K562 (cell line): ENCODE measurements around the gene CD22. TPM values are rescaled to one million over a fixed set of nuclear protein-coding genes. Genes with fewer than 3 reads are reported as not detected.

Experiments used
- ATAC-seq: fragments of 200-7000 bp; cut with Tn5 transposase; 3 replicates; pipeline ENCODE4 v1.9.1; 2020; ENCODE audit warnings: moderate library complexity
- BruUV-seq: library from RNA; stranded (reverse); fragments of 400-500 nt; replicated peaks from 2 replicates; lab custom pipeline; 2021; lab: Mats Ljungman, UMichigan
- CTCF ChIA-PET: fragments of 300-600 bp; formaldehyde crosslinking; extraction: SDS; loops from one replicate; lab custom pipeline; 2021; ENCODE audit warnings: low intra/inter-chr PET ratio; lab: Yijun Ruan, JAX
- POLR2A ChIA-PET: fragments of 300-600, 350-650 bp; sonication (Branson Sonifier 250); formaldehyde crosslinking; extraction: SDS; loops from one replicate; lab custom pipeline; 2021; ENCODE audit warnings: antibody characterized with exemption, inconsistent platforms; lab: Yijun Ruan, JAX
- DNase-seq, 4 experiments: peaks; one replicate each; pipeline versions ENCODE4 v3.0.0 to v3.0.0-alpha.2; 2011 to 2018; ENCODE audit warnings: low spot score in 3 of 4, mixed read lengths in 3 of 4; ENCODE audit errors: extremely low read depth in 1 of 4
- FAIRE-seq: peaks from 2 replicates; lab custom pipeline; 2011; peaks lifted over from hg19 to GRCh38; lab: Jason Lieb, UNC
- H2AFZ ChIP-seq: 2 replicates; pipeline ENCODE4 v1.6.0; 2011; ENCODE audit warnings: low read depth, low read length, control low read depth, inconsistent platforms
- H3K27ac ChIP-seq: fragments of 200-600 bp; 3 replicates; pipeline ENCODE4 v1.8.0; 2011; ENCODE audit warnings: low read depth, mild to moderate bottlenecking, control low read depth, inconsistent platforms, low read length, moderate library complexity, mixed read lengths; ENCODE audit errors: extremely low read depth
- H3K27me3 ChIP-seq, 2 experiments: fragments of 300-600 bp in 1 of 2; 2 replicates in 1 of 2; 3 replicates in 1 of 2; pipeline versions ENCODE4 v1.6.0 to v1.8.0; 2011; ENCODE audit warnings: inconsistent platforms in 2 of 2, low read length in 2 of 2, mild to moderate bottlenecking in 1 of 2, mixed read lengths in 1 of 2, moderate library complexity in 1 of 2; ENCODE audit not compliant: control insufficient read depth in 2 of 2, insufficient read depth in 2 of 2
- H3K36me3 ChIP-seq: fragments of 300-600 bp; 3 replicates; pipeline ENCODE4 v1.8.0; 2011; ENCODE audit warnings: mild to moderate bottlenecking, low read length, inconsistent platforms; ENCODE audit not compliant: control insufficient read depth, insufficient read depth
- H3K4me1 ChIP-seq, 2 experiments: fragments of 200-600 bp in 1 of 2; replicated peaks in 1 of 2; 2 replicates in 1 of 2; 3 replicates in 1 of 2; pipeline versions ENCODE4 v1.5.1 to v1.8.0; 2011; ENCODE audit warnings: inconsistent platforms in 2 of 2, low read length in 2 of 2, mild to moderate bottlenecking in 1 of 2, mixed read lengths in 1 of 2, moderate library complexity in 1 of 2; ENCODE audit not compliant: control insufficient read depth in 2 of 2, insufficient read depth in 2 of 2
- H3K4me2 ChIP-seq: 2 replicates; pipeline ENCODE4 v1.6.1; 2011; ENCODE audit warnings: low read length, control low read depth, inconsistent platforms, mixed read lengths; ENCODE audit not compliant: insufficient read depth
- H3K4me3 ChIP-seq: fragments of 200-600 bp; sonication (generic), shearing (Covaris generic); 2 replicates; pipeline ENCODE4 v1.5.1; 2016; ENCODE audit warnings: control low read depth, inconsistent platforms
- H3K79me2 ChIP-seq: fragments of 200-600 bp; 3 replicates; pipeline ENCODE4 v1.8.0; 2011; ENCODE audit warnings: low read length, inconsistent platforms; ENCODE audit not compliant: control insufficient read depth, insufficient read depth
- H3K9ac ChIP-seq, 2 experiments: 2 replicates each; pipeline versions ENCODE4 v1.6.0 to v1.6.1; 2011; ENCODE audit warnings: low read depth in 2 of 2, low read length in 2 of 2, control low read depth in 1 of 2, inconsistent platforms in 1 of 2, mild to moderate bottlenecking in 1 of 2, mixed read lengths in 1 of 2; ENCODE audit not compliant: insufficient read depth in 1 of 2
- H3K9me1 ChIP-seq: one replicate; pipeline ENCODE4 v1.6.0; 2011; ENCODE audit warnings: inconsistent platforms, mild to moderate bottlenecking, low read length, moderate library complexity; ENCODE audit not compliant: control insufficient read depth, insufficient read depth
- H3K9me3 ChIP-seq: replicated peaks from 2 replicates; pipeline ENCODE4 v1.5.1; 2011; ENCODE audit warnings: low read depth, low read length, inconsistent platforms; ENCODE audit not compliant: control insufficient read depth, insufficient read depth
- H4K20me1 ChIP-seq: replicated peaks from 2 replicates; pipeline ENCODE4 v1.6.1; 2011; ENCODE audit warnings: low read length, inconsistent platforms, mixed read lengths; ENCODE audit not compliant: control insufficient read depth, insufficient read depth
- ATF3 ChIP-seq, 2 experiments: fragments of 450-650 bp in 1 of 2; sonication (generic) in 1 of 2; formaldehyde crosslinking in 1 of 2; IDR thresholded peaks in 1 of 2; conservative IDR thresholded peaks in 1 of 2; 2 replicates each; pipeline versions ENCODE4 v1.6.1 to v1.8.1; 2016 to 2023; ENCODE audit warnings: mild to moderate bottlenecking in 2 of 2, moderate library complexity in 2 of 2, inconsistent platforms in 1 of 2, missing genetic modification reagents in 1 of 2
- BCOR ChIP-seq: fragments of 450-650 bp; IDR thresholded peaks from 2 replicates; pipeline ENCODE4 v1.6.1; 2016
- GTF2F1 ChIP-seq: IDR thresholded peaks from 2 replicates; pipeline ENCODE4 v1.6.1; 2011; ENCODE audit warnings: low read depth, low read length, improper control_type of control experiment
- JUND ChIP-seq, 2 experiments: IDR thresholded peaks; 2 replicates in 1 of 2; 3 replicates in 1 of 2; pipeline ENCODE4 v1.6.1; 2011; ENCODE audit warnings: borderline replicate concordance in 2 of 2, low read depth in 2 of 2, low read length in 2 of 2, improper control_type of control experiment in 1 of 2, missing biosample characterization in 1 of 2, missing genetic modification characterization in 1 of 2, missing genetic modification reagents in 1 of 2
- KDM1A ChIP-seq, 2 experiments: fragments of 450-650 bp; IDR thresholded peaks; 2 replicates each; pipeline ENCODE4 v1.6.1; 2016; ENCODE audit warnings: mild to moderate bottlenecking in 2 of 2
- TCFL5 ChIP-seq: fragments of 250-450 bp; sonication (Bioruptor Pico); conservative IDR thresholded peaks from 2 replicates; pipeline ENCODE4 v1.6.1; 2021; ENCODE audit warnings: mild to moderate bottlenecking, moderate library complexity, matching md5 sums
- YY1 ChIP-seq, 3 experiments: IDR thresholded peaks; 2 replicates each; pipeline ENCODE4 v1.6.1; 2011; ENCODE audit warnings: low read length in 2 of 3, mild to moderate bottlenecking in 2 of 3, moderate library complexity in 2 of 3, borderline replicate concordance in 1 of 3, control low read depth in 1 of 3, low read depth in 1 of 3; ENCODE audit not compliant: insufficient read depth in 3 of 3, insufficient replicate concordance in 2 of 3, control insufficient read depth in 1 of 3, insufficient read length in 1 of 3; ENCODE audit errors: extremely low read depth in 1 of 3
- ZBTB17 ChIP-seq: fragments of 450-650 bp; formaldehyde crosslinking; IDR thresholded peaks from 2 replicates; pipeline ENCODE4 v1.4.0; 2020; ENCODE audit warnings: mild to moderate bottlenecking
- ZFP36 ChIP-seq: fragments of 150-350 bp; IDR thresholded peaks from 2 replicates; pipeline ENCODE4 v1.6.1; 2018; ENCODE audit warnings: low read length, low read depth; ENCODE audit not compliant: partially characterized antibody
- WGBS: fragments of 100-300 bp; shearing (Covaris generic); methylation state at CpG from one replicate; pipeline ENCODE4 v1.1.6; 2016; ENCODE audit warnings: low coverage, mixed read lengths; ENCODE audit not compliant: insufficient coverage; ENCODE audit errors: missing lambda C conversion rate; 5-methylcytosine and 5-hydroxymethylcytosine counted together
- in situ Hi-C: fragments of 300-500 bp; cut with MboI; formaldehyde crosslinking; loops from 4 replicates; pipeline ENCODE4 v1.15.0; 2018; ENCODE audit warnings: inconsistent platforms, mixed read lengths
- intact Hi-C: fragments of 100-400 bp; cut with micrococcal nuclease; formaldehyde crosslinking; loops from 2 replicates; pipeline ENCODE4 v1.14.2; 2022
- polyA plus RNA-seq, 8 experiments: library from polyadenylated mRNA; depleted of rRNA in 4 of 8; stranded (reverse) in 5 of 8; unstranded in 3 of 8; fragments of >200 nt; fragmentation: Nextera tagmentation in 2 of 8; fragmentation: Illumina TruSeq in 1 of 8; extraction: Ambion mirVana in 2 of 8; extraction: Trizol in 1 of 8; gene quantifications; 2 replicates each; pipeline versions ENCODE4 v1.2.1 to v1.2.3, GENCODE V29; 2011 to 2014; ENCODE audit warnings: inconsistent platforms in 1 of 8, missing spikeins in 1 of 8
- total RNA-seq, 7 experiments: library from RNA; depleted of rRNA in 6 of 7; stranded (reverse); fragments of >200 nt in 6 of 7; fragmentation: Illumina TruSeq in 2 of 7; extraction: Trizol in 2 of 7; gene quantifications; 2 replicates each; pipeline versions ENCODE4 v1.2.1 to v1.2.3, GENCODE V29; 2011 to 2021; ENCODE audit warnings: low replicate concordance in 1 of 7
- TF ChIP-seq, protein P1 (sequence below), 2 experiments: fragments of 450-650 bp; IDR thresholded peaks; 2 replicates each; pipeline ENCODE4 v1.6.1; 2016

Gene CD22
- total and polyA plus RNA-seq, 9 of the 15 experiments (the other 6 are each of a cell fraction or from before 2014, with no cell fraction given) = 0.29 to 5.0 (median 3.5) TPM

GRCh38 chr19:35303357-35303915, 25.6 kb upstream of the CD22 start:
- H3K27ac ChIP-seq = peak overlapping the region; percentile 40; the same call in 2 of the 3 replicates
- H3K27me3 ChIP-seq = no peaks in the 10 kb centered on the region
- in situ Hi-C loops (no loop called here), intact Hi-C loops (no loop called here)
- CTCF ChIA-PET = no interaction called here
- POLR2A ChIA-PET = no interaction called here
- 82% methylated on average over 6 of the region's 6 CpGs for WGBS
- no peaks in the 10 kb centered on the region for H3K79me2 ChIP-seq
- no TSS peak for BruUV-seq
- H3K9ac ChIP-seq = peak overlapping the region in 1 of 2 experiments; percentile 85; a peak in 2 of 4 replicates
- ATAC-seq (no peak), FAIRE-seq (peak; percentile 54), DNase-seq (peak in 1 of 4 experiments; percentile 9)
- no peaks in the 10 kb centered on the region for H3K36me3 ChIP-seq
- no peaks in the 10 kb centered on the region for H4K20me1 ChIP-seq
- H2AFZ ChIP-seq = peak overlapping the region; percentile 54
- H3K9me3 ChIP-seq = no peaks in the 10 kb centered on the region
- no peak overlapping the region for H3K4me3 ChIP-seq
- no peak overlapping the region for H3K4me2 ChIP-seq
- H3K9me1 ChIP-seq = peaks cover 3% of the 10 kb centered on the region
- peaks cover 60 to 66% of the 10 kb centered on the region in 2 experiments for H3K4me1 ChIP-seq
- TF ChIP-seq YY1 (IDR thresholded peaks at IDR 0.05; ENCODE audit: borderline replicate concordance in 1 of 3, control insufficient read depth in 1 of 3, extremely low read depth in 1 of 3, insufficient read depth in 3 of 3, insufficient read length in 1 of 3, insufficient replicate concordance in 2 of 3, low read depth in 1 of 3, low read length in 2 of 3) (peak in 1 of 3 experiments; percentile 2), ZBTB17 (CRISPR knock-in tag) (peak; percentile 83), TCFL5 (CRISPR knock-in tag) (no peak), GTF2F1 (no peak), ZFP36 (peak; percentile 39), JUND (IDR thresholded peaks at IDR 0.05; ENCODE audit: borderline replicate concordance, low read depth, low read length) (peak; percentile 27; the same call in 1 of the 2 replicates), JUND (tag; IDR thresholded peaks at IDR 0.05; ENCODE audit: borderline replicate concordance, low read depth, low read length) (no peak), KDM1A (IDR thresholded peaks at IDR 0.05) (0 out of 4 replicates have a peak, but pooled peaks of 1 of the 2 experiments have one; percentile 22), ATF3 (IDR thresholded peaks at IDR 0.05) (peak; percentile 60), ATF3 (CRISPR knock-in tag; conservative IDR thresholded peaks at IDR 0.05) (no peak), BCOR (0 out of 2 replicates have a peak, but pooled peaks have one; percentile 18)
- TF ChIP-seq, protein P1, sequence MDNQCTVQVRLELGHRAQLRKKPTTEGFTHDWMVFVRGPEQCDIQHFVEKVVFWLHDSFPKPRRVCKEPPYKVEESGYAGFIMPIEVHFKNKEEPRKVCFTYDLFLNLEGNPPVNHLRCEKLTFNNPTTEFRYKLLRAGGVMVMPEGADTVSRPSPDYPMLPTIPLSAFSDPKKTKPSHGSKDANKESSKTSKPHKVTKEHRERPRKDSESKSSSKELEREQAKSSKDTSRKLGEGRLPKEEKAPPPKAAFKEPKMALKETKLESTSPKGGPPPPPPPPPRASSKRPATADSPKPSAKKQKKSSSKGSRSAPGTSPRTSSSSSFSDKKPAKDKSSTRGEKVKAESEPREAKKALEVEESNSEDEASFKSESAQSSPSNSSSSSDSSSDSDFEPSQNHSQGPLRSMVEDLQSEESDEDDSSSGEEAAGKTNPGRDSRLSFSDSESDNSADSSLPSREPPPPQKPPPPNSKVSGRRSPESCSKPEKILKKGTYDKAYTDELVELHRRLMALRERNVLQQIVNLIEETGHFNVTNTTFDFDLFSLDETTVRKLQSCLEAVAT (IDR thresholded peaks at IDR 0.05) = peak in 1 of 2 experiments; percentile 86; a peak in 2 of 4 replicates
